Muscle layer of colon (tissue), 2 donors: ENCODE measurements around the gene CEP128.

Source experiments
- H3K27ac ChIP-seq: one replicate; pipeline ENCODE4 v1.7.0; 2013; ENCODE audit warnings: low read depth, mild to moderate bottlenecking, low read length, moderate library complexity
- H3K27me3 ChIP-seq, 2 donors: one replicate each; pipeline ENCODE4 v1.7.0; 2013; ENCODE audit warnings: low read length in 2 of 2, mild to moderate bottlenecking in 2 of 2; ENCODE audit not compliant: insufficient read depth in 2 of 2, control insufficient read depth in 1 of 2
- H3K36me3 ChIP-seq: one replicate; pipeline ENCODE4 v1.7.0; 2013; ENCODE audit warnings: mild to moderate bottlenecking, low read length; ENCODE audit not compliant: insufficient read depth
- H3K4me1 ChIP-seq: one replicate; pipeline ENCODE4 v1.7.0; 2013; ENCODE audit warnings: mild to moderate bottlenecking, low read length; ENCODE audit not compliant: insufficient read depth
- H3K4me3 ChIP-seq, 2 donors: one replicate each; pipeline ENCODE4 v1.7.0; 2013; ENCODE audit warnings: low read length in 2 of 2, low read depth in 1 of 2, mild to moderate bottlenecking in 1 of 2, moderate library complexity in 1 of 2
- H3K9ac ChIP-seq: one replicate; pipeline ENCODE4 v1.7.0; 2013; ENCODE audit warnings: low read length
- H3K9me3 ChIP-seq: one replicate; pipeline ENCODE4 v1.7.0; 2013; ENCODE audit warnings: mild to moderate bottlenecking, low read length
- donor health status: abdominal sarcoma.
- donor health status: Adenocarcinoma of cecum.

The CEP128 gene

GRCh38 chr14:80587096-80587724 is 354.3 kb downstream of the CEP128 start:
- H3K9me3 ChIP-seq: no peaks in the 10 kb centered on the region
- peaks cover 4% of the 10 kb centered on the region for H3K4me1 ChIP-seq
- no peaks in the 10 kb centered on the region for H3K36me3 ChIP-seq
- no peak overlapping the region for H3K4me3 ChIP-seq
- no peak overlapping the region for H3K9ac ChIP-seq
- no peaks in the 10 kb centered on the region for H3K27me3 ChIP-seq
- H3K27ac ChIP-seq: no peak overlapping the region

GRCh38 chr14:80586131-80586530 is 355.4 kb downstream of the CEP128 start:
- Histone ChIP-seq H3K9me3 (no peaks in the 10 kb centered on the region), H3K4me3 (no peak overlapping the region), H3K27me3 (no peaks in the 10 kb centered on the region), H3K27ac (no peak overlapping the region), H3K36me3 (no peaks in the 10 kb centered on the region), H3K4me1 (peaks cover 4% of the 10 kb centered on the region), H3K9ac (no peak overlapping the region)

- Histone ChIP-seq H3K36me3 (no peaks in the 10 kb centered on the region), H3K4me3 (no peak overlapping the region), H3K9ac (no peak overlapping the region), H3K4me1 (peaks cover 4% of the 10 kb centered on the region), H3K27ac (no peak overlapping the region), H3K9me3 (no peaks in the 10 kb centered on the region), H3K27me3 (no peaks in the 10 kb centered on the region)
Measured at GRCh38 chr14:80585506-80585835, 356.1 kb downstream of the CEP128 start.

GRCh38 chr14:80584744-80585505 is 356.6 kb downstream of the CEP128 start:
- no peaks in the 10 kb centered on the region for H3K27me3 ChIP-seq
- H3K4me1 ChIP-seq: peaks cover 4% of the 10 kb centered on the region
- H3K27ac ChIP-seq: no peak overlapping the region
- no peak overlapping the region for H3K4me3 ChIP-seq
- no peaks in the 10 kb centered on the region for H3K9me3 ChIP-seq
- H3K36me3 ChIP-seq: no peaks in the 10 kb centered on the region
- no peak overlapping the region for H3K9ac ChIP-seq

GRCh38 chr14:80577599-80577998 is 363.9 kb downstream of the CEP128 start:
- Histone ChIP-seq H3K9ac (no peak overlapping the region), H3K4me3 (no peak overlapping the region), H3K9me3 (no peaks in the 10 kb centered on the region), H3K27me3 (no peaks in the 10 kb centered on the region), H3K27ac (no peak overlapping the region), H3K36me3 (no peaks in the 10 kb centered on the region), H3K4me1 (no peaks in the 10 kb centered on the region)

GRCh38 chr14:80576401-80576800 is 365.1 kb downstream of the CEP128 start:
- Histone ChIP-seq H3K36me3 (no peaks in the 10 kb centered on the region), H3K4me3 (no peak overlapping the region), H3K9me3 (no peaks in the 10 kb centered on the region), H3K27me3 (no peaks in the 10 kb centered on the region), H3K27ac (no peak overlapping the region), H3K4me1 (no peaks in the 10 kb centered on the region), H3K9ac (no peak overlapping the region)

GRCh38 chr14:80575763-80576162 is 365.8 kb downstream of the CEP128 start:
- Histone ChIP-seq H3K27me3 (no peaks in the 10 kb centered on the region), H3K9ac (no peak overlapping the region), H3K4me3 (no peak overlapping the region)

GRCh38 chr14:80572666-80573065 is 368.9 kb downstream of the CEP128 start:
- Histone ChIP-seq H3K4me3 (no peak overlapping the region), H3K4me1 (no peaks in the 10 kb centered on the region), H3K9ac (no peak overlapping the region), H3K27me3 (no peaks in the 10 kb centered on the region), H3K36me3 (no peaks in the 10 kb centered on the region), H3K27ac (no peak overlapping the region), H3K9me3 (no peaks in the 10 kb centered on the region)

More at GRCh38 chr14:80575763-80576162, 365.8 kb downstream of the CEP128 start:
- no peak overlapping the region for H3K27ac ChIP-seq
- H3K9me3 ChIP-seq: no peaks in the 10 kb centered on the region
- no peaks in the 10 kb centered on the region for H3K36me3 ChIP-seq
- no peaks in the 10 kb centered on the region for H3K4me1 ChIP-seq

- Histone ChIP-seq H3K4me1 (no peaks in the 10 kb centered on the region), H3K27me3 (no peaks in the 10 kb centered on the region), H3K4me3 (no peak overlapping the region), H3K27ac (no peak overlapping the region), H3K9ac (no peak overlapping the region), H3K36me3 (no peaks in the 10 kb centered on the region), H3K9me3 (no peaks in the 10 kb centered on the region)
Measured at GRCh38 chr14:80570930-80571298, 370.6 kb downstream of the CEP128 start.

- Histone ChIP-seq H3K4me1 (no peaks in the 10 kb centered on the region), H3K9ac (no peak overlapping the region), H3K9me3 (no peaks in the 10 kb centered on the region), H3K4me3 (no peak overlapping the region), H3K27ac (no peak overlapping the region), H3K27me3 (no peaks in the 10 kb centered on the region), H3K36me3 (no peaks in the 10 kb centered on the region)
Measured at GRCh38 chr14:80567905-80568536, 373.5 kb downstream of the CEP128 start.

GRCh38 chr14:80565001-80565400 is 376.5 kb downstream of the CEP128 start:
- Histone ChIP-seq H3K9me3 (no peaks in the 10 kb centered on the region), H3K4me1 (no peaks in the 10 kb centered on the region), H3K36me3 (no peaks in the 10 kb centered on the region), H3K9ac (no peak overlapping the region), H3K4me3 (no peak overlapping the region), H3K27ac (no peak overlapping the region), H3K27me3 (no peaks in the 10 kb centered on the region)
